ENCODE data around the gene COMMD6.

COMMD6 gene

DNA sequence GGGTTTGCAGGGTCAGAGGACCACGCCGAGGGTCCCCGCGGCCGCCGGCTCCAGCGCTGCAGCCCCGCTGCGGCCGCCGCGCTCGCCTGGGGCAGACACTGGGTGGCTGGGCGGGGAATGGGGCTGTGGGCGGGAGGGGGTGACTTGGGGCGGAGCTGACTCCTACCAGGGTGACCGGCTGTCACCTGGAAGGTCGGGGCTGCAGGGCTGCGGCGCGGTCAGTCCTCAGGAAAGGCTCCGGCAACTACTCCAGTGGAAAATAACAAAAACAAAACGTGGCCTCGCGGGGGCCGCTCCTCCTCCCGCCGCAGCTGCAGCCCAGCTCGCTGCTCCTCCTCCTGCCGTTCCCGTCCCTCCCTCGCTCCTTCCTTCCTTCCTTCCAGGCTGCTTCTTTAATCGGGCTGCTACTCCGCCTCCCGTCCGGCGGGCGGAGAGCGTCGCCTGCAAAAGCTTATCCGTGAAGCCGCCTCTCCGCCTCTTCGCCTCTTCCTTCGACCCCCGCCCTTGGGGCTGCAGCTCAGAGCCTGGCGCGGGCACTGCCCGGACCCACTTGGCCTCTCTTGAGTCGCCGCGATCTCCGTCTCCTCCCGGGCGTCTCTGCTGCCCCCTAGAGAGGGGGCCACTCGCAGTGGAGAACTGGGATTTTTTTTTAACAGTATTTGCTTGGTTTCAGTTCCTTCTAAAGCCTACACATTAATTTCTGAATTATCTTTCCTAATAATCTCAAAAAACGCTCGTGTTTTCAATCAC lies 55.4 kb downstream of the COMMD6 start, which contains the start of gene TBC1D4:
TBC1D4 (minus strand) TSS at position 100 of the 750 bp plus-strand sequence. CDS start 402 bp downstream, outside the sequence.
- peak; percentile 76 for DNase-seq (ENCODE audit: low spot score)

GRCh38 chr13:75481176-75482069 lies 56.2 kb downstream of the COMMD6 start:
- DNase-seq (ENCODE audit: low spot score) = peak; percentile 55

DNA sequence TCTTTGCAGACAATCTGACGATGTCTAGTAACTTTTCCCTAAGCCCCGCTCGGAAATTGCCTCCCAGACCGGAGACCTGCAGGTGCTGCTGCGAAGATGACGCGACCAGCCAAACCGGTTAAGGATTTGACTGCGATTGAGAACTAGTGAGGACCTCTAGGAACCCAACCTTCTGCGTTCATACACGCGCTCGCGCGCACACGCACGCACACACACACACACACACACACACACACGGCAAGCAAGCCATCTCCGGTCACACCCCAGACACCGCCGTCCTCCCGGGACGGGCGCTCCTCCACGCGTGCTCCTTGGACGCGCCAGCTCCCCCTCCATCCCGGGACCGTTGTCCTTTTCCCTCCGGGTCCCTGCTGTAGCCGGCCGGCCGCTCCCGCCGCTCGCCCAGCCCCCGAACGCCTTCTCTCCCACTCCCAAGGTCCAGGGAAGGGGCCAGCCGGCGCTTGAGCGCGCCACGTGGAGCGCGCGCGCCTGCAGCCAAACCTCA lies 56.9 kb downstream of the COMMD6 start:
- DNase-seq (ENCODE audit: low spot score) = peak; percentile 24

DNA sequence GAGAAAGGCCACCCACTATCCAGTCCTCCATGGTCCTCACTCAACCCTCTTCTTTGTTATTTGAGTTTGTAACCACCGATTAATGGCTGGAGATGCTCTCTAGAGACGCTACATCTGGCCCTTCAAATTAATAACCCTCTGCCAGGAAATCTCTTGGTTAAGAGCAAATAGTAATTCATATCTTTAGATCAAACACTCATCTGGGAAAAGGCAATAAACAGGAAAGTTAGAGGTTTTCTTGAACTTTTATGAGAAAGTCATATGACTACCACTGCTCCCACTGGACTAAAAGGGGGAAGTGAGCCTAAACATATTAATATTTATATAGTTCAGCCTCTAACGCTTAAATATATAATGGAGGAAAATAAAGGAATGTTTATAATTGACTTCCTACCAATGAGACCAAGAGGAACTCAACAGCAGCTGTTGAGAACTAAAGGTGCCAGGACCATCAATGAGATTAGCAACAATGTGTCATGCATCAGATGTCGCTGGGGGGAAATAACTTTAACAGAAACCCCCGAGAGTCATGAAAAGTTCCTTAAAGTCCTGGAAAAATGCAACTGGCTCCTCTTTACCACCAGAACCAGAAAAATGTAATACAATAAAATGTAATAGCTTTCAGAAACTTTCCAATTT lies 58.4 kb downstream of the COMMD6 start:
- no peak for DNase-seq (ENCODE audit: low spot score)

DNA sequence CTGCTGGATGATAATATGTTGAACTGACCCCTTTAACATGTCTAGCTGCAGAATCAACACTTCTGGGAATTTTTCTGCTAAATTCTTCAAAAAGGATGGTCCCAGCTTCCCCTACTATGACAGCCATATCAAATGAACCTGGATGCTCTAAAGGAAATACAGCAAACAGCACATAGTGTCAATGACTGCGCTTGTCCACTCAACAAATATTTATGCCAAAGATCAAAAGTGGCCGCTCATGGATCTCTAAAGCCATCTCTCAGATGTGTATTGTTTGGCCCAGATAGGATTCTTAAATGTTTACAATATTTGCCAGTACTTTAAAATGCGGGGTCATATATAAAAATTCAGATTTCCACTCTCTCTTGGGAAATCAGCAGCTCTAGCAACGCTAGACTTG lies 59.0 kb downstream of the COMMD6 start:
- DNase-seq (ENCODE audit: low spot score) = no peak

All from AG08396 (cell line).